Esophagus squamous epithelium (tissue), 4 donors: Measurements from ENCODE around the gene ARHGEF18.

Experiments used
- CTCF ChIP-seq, 6 experiments: fragments of 450-650 bp in 4 of 6; fragments of 200-600 bp in 2 of 6; sonication (generic) in 2 of 6; IDR thresholded peaks; one replicate each; pipeline ENCODE4 v1.5.1; 2016 to 2019; ENCODE audit warnings: antibody characterized with exemption in 6 of 6, mild to moderate bottlenecking in 4 of 6, moderate library complexity in 4 of 6
- POLR2A ChIP-seq, 4 donors: fragments of 450-650 bp; IDR thresholded peaks; one replicate each; pipeline ENCODE4 v1.6.1; 2017; ENCODE audit warnings: antibody characterized with exemption in 4 of 4, mild to moderate bottlenecking in 4 of 4, moderate library complexity in 3 of 4

GRCh38 chr19:7373862-7374261, 25.1 kb downstream of the ARHGEF18 start:
- TF ChIP-seq CTCF (IDR thresholded peaks at IDR 0.05) (no peak), POLR2A (IDR thresholded peaks at IDR 0.05) (no peak)
